CD4-positive, alpha-beta T cell treated with Interleukin-17A for 1 hour (primary cell): ENCODE measurements around the gene COP1.

ENCODE experiments used
- DNase-seq: peaks from one replicate; pipeline ENCODE4 v3.0.0-alpha.2; 2020

COP1 gene

DNA sequence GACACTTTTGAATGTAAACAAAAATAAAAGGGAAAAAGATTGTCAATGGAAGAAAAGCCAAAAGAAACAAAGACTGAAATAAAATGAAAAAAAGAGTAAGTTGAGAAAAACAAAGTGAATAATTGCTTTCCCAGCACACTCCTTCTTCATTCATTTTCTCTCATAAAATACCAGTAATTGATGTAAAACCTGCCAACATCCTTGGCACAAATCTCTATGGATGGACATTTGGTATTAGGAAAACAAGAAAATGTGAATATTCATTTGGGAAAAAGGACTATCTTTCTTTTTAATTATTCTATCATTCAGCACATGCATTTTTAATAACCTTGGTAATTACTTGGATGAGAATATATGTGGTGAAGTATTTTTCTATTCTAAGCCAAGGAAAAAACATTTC is 259.3 kb downstream of the COP1 start:
- DNase-seq: no peak

DNA sequence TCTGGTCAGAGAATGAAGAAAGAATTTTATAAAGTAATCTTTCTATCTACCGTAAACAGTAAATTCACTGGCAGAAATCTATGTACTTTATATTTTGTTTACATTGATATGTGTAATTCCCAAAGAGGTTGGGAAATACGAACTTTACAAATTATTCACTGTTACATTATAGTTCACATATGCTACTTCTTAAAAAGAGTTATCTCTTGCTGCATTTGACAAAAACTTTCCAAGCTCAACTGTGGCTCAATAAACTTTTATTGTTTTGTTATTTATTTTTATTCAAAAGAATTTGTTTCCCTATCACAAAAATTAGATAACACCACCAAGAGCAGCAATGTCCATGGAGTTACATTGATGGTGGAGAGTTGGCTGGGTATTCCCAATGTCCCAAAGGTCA is 262.5 kb downstream of the COP1 start:
- no peak for DNase-seq

DNA sequence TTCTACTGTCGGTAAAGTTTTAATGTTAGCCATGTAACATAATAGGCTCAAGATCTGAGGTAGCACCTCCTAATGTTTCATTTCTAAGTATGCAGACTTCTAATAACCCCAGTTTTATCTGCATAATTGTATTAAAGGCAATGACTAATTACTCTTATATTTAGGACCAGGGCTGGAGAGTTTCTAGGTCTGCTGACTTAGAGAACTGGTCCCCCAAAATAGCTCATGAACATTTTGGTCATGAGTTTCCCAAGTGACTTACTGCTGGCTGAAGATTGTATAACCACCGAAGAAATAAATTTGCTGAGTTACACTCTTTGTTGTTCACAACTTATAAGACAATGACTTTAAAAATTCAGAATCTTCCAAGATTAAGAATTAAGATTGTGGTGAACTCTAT is 265.9 kb downstream of the COP1 start:
- DNase-seq: no peak

- no peak for DNase-seq
Measured at GRCh38 chr1:175936736-175937135, 270.4 kb downstream of the COP1 start.

- DNase-seq: no peak
Measured at GRCh38 chr1:175935566-175936115, 271.4 kb downstream of the COP1 start.

- no peak for DNase-seq
Measured at GRCh38 chr1:175935166-175935565, 271.9 kb downstream of the COP1 start.

GRCh38 chr1:175933801-175934200 is 273.3 kb downstream of the COP1 start:
- DNase-seq: no peak

DNA sequence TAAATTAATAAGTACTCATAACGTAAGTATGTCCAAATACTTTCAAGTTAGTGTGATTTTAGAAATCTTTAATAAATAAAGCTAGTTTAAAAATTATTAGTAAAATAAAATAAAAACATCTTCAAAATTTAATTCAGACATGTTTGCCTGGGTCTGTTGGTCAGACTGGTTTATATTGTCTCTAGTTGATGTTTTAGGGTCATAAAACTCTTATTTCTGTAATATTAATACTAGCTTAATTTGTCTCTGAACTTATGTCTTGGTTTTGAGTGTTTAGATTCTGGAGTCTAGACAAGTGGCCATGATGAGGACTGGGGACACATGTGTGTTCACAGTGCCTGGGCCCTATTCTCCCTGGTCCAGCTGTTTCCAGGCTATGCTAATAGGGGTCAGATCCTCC is 279.1 kb downstream of the COP1 start:
- DNase-seq: no peak

DNA sequence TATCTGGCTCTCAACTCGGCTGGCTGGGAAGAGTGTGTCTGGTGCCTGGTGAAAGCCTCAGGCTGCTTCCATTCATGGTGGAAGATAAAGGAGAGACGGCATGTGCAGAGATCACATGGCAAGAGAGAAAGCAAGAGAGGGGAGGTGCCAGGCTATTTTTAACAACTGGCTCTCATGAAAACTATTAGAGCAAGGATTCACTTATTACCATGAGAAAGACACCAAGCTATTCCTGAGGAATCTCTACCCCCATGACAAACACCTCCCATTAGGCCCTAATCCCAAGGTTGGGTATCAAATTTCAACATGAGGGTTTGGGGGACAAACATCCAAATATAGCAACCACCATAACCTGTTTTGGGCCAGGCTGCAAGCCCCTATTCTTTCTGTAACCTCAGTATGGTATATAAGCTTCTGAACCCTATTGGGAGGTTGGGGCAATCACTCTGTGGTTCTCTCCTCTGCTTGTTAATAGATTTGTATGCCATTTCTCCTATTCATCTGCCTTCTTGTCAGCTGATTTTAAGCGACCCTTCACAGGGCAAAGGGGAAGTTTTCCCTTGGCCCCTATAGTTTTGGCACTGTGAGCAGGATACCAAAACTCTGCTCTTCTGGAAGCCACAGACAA is 284.7 kb downstream of the COP1 start:
- DNase-seq: no peak

DNA sequence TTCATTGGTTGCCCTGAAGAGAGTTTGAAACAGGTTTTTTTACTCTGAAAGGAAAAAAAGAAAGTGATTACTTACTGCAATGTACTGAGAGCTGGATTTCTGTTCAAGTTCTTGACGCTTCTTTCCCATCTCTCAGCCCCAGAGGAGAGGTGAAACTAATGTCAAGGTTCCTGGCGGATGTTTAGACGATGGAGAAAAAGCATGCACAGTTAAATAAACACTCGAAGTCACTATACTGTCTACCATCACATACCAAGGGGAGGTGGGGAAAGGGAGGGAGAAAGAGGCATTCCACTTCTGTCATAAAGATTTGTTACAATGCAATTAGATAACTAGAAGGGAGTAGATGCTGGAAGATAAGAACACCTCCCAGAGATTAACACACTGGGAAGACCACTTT is 286.7 kb downstream of the COP1 start:
- no peak for DNase-seq

- DNase-seq: no peak
Measured at GRCh38 chr1:175919001-175919400, 288.1 kb downstream of the COP1 start.

- DNase-seq: no peak
Measured at GRCh38 chr1:175918364-175918801, 288.7 kb downstream of the COP1 start.

DNA sequence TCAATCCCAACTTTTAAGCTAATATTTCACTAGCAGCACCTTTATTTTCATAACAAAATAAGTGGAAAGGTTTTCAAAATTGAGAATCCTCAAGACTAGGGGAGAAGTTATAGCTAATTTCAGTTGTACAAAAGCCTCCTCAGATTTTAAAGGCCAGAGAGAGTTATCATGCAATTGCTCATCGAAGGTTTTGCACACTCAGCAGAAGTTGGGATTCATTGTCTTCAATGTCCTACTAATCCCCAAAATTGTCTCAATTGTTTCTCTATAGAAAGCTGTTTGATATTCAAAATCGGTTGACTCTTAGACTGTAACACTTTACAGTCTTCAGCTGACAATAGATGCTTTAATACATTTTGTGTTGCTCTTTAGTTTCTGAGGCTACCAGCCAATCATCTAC is 293.0 kb downstream of the COP1 start:
- DNase-seq: no peak

DNA sequence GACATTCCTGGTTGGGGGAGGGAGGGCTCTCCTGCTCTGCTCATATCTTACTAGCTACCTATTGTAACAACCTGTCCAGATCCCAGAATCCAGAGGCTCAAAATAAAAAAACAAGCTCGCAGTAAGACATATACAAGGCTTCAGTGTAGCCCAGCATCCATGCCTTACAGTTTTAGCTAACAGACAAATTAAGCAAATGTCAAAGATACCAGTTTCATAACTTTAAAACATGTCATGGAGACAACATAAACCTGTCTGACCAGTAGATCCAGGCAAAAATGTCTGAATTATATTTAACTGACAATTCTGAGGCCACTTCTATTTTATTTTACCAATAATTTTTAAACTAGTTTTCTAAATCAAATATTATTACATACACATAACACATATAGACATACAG is 295.9 kb downstream of the COP1 start:
- no peak for DNase-seq

DNA sequence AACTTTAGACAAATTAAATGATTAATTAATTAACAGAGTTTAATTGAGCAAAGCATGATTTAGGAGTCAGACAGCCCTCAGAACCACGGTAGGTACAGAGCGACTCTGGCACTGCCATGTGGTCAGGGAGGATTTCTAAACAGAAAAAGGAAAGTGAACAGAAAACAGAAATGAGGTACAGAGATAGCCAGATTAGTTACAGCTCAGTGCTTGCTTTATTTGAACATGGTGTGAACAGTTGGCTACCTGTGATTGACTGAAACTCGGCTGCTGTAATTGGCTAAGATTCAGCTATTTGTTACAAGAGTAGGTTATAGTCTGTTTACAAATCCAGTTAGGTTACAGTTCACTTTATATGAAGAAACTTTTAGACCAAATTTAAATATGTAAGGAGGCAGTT is 300.7 kb downstream of the COP1 start:
- no peak for DNase-seq

GRCh38 chr1:175904808-175905207 is 302.3 kb downstream of the COP1 start:
- no peak for DNase-seq

DNA sequence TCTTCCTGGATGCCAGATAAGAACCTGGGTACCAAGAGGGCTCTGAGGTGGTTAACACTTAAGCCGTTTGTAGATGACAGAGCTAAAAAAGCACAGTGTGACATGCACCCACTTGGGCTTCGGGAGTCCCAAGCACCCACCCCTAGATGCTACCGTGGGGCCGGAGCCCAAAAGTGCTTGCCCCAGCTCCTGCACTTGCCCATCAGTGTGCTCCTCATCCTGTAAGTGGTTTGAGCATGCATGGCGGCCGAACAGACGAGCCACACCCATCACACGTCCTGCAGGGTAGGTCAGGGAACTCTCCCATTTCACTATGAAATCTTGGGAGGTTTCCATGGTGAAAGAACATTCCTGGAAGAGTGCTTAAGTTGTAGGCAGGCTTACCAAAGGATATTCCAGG is 304.8 kb downstream of the COP1 start:
- DNase-seq: no peak

DNA sequence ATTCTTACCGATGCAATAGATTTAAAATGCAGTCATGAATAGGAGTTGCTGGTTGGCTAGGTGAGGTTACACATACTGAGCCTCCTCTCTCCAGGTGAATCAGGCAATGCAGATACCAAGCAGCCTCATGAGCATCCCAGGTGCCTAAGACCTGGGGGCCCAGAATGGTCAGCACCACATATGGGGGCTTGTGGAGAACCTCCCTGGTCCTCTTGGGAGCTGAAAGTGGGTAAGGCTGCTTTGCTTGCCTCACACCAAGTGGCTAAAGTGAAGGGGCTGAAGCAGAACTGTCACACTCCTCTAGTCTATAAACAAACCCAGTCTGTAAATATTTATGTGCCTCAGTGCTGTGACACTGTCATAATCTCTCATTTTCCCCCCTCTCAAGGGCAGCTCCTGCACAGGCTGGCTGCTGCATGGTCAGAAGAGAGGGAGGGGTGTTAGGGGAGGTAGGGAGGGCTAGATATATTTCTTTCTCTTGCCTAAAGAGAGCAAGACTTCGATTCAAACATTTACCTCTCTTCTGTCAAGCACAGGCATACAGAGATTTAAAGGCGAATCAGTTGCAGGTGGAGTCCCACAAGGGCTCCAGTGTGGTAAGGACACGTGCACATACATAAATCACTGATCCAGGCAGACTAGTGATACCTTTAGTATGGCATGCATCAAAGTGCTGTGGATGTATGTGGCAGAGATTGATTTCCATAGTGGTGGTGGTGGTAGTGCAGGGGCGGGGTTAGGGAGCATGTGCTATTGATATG is 305.8 kb downstream of the COP1 start:
- DNase-seq: no peak

- no peak for DNase-seq
Measured at GRCh38 chr1:175900171-175900570, 306.9 kb downstream of the COP1 start.

GRCh38 chr1:175895966-175896365 is 311.1 kb downstream of the COP1 start:
- no peak for DNase-seq
